ENCODE data around the gene SYT17.

Gene SYT17

GRCh38 chr16:19294156-19294649, 126.2 kb downstream of the SYT17 start:
- no peak overlapping the region for H3K4me3 ChIP-seq (ENCODE audit: low read depth, low read length, poor library complexity, severe bottlenecking)
- H3K9ac ChIP-seq (ENCODE audit: low read length): no peak overlapping the region
- no peak for TF ChIP-seq CTCF (IDR thresholded peaks at IDR 0.05; ENCODE audit: low read length)
- TF ChIP-seq EZH2 (IDR thresholded peaks at IDR 0.05; ENCODE audit: borderline replicate concordance, low read length): no peak
- H3F3A ChIP-seq (ENCODE audit: insufficient read depth, low read length): no peaks in the 10 kb centered on the region
- H3K27ac ChIP-seq (ENCODE audit: low read depth, low read length, poor library complexity, severe bottlenecking): no peak overlapping the region
- H3K4me2 ChIP-seq (ENCODE audit: low read length): no peak overlapping the region
- no peaks in the 10 kb centered on the region for H3K9me2 ChIP-seq (ENCODE audit: low read depth, low read length)
- peaks cover 5% of the 10 kb centered on the region for H3K27me3 ChIP-seq (ENCODE audit: insufficient read depth, low read length)
- no peaks in the 10 kb centered on the region for H3K9me3 ChIP-seq (ENCODE audit: low read length)
- no peaks in the 10 kb centered on the region for H4K20me1 ChIP-seq (ENCODE audit: insufficient read depth, low read length)
- no peaks in the 10 kb centered on the region for H3K36me3 ChIP-seq (ENCODE audit: insufficient read depth, low read length)
- H2AFZ ChIP-seq (ENCODE audit: low read length): no peak overlapping the region
- no peaks in the 10 kb centered on the region for H3K4me1 ChIP-seq (ENCODE audit: insufficient read depth, low read length, severe bottlenecking)
- no peaks in the 10 kb centered on the region for H3K79me2 ChIP-seq (ENCODE audit: insufficient read depth, low read length)

- no peaks in the 10 kb centered on the region for H3K9me2 ChIP-seq (ENCODE audit: low read depth, low read length)
- H3K9ac ChIP-seq (ENCODE audit: low read length): no peak overlapping the region
- H3K4me2 ChIP-seq (ENCODE audit: low read length): no peak overlapping the region
- H3F3A ChIP-seq (ENCODE audit: insufficient read depth, low read length): no peaks in the 10 kb centered on the region
- no peaks in the 10 kb centered on the region for H4K20me1 ChIP-seq (ENCODE audit: insufficient read depth, low read length)
- H3K4me1 ChIP-seq (ENCODE audit: insufficient read depth, low read length, severe bottlenecking): no peaks in the 10 kb centered on the region
- peaks cover 5% of the 10 kb centered on the region for H3K27me3 ChIP-seq (ENCODE audit: insufficient read depth, low read length)
- no peak overlapping the region for H2AFZ ChIP-seq (ENCODE audit: low read length)
- H3K36me3 ChIP-seq (ENCODE audit: insufficient read depth, low read length): no peaks in the 10 kb centered on the region
- TF ChIP-seq EZH2 (IDR thresholded peaks at IDR 0.05; ENCODE audit: borderline replicate concordance, low read length) (no peak), CTCF (IDR thresholded peaks at IDR 0.05; ENCODE audit: low read length) (no peak)
- H3K4me3 ChIP-seq (ENCODE audit: low read depth, low read length, poor library complexity, severe bottlenecking): no peak overlapping the region
- H3K9me3 ChIP-seq (ENCODE audit: low read length): no peaks in the 10 kb centered on the region
- H3K27ac ChIP-seq (ENCODE audit: low read depth, low read length, poor library complexity, severe bottlenecking): no peak overlapping the region
- H3K79me2 ChIP-seq (ENCODE audit: insufficient read depth, low read length): no peaks in the 10 kb centered on the region
Measured at GRCh38 chr16:19295393-19295792, 127.4 kb downstream of the SYT17 start.

- H3K9me3 ChIP-seq (ENCODE audit: low read length): no peaks in the 10 kb centered on the region
- no peaks in the 10 kb centered on the region for H3F3A ChIP-seq (ENCODE audit: insufficient read depth, low read length)
- H3K4me2 ChIP-seq (ENCODE audit: low read length): no peak overlapping the region
- no peak overlapping the region for H3K9ac ChIP-seq (ENCODE audit: low read length)
- H3K79me2 ChIP-seq (ENCODE audit: insufficient read depth, low read length): no peaks in the 10 kb centered on the region
- H4K20me1 ChIP-seq (ENCODE audit: insufficient read depth, low read length): no peaks in the 10 kb centered on the region
- H3K4me3 ChIP-seq (ENCODE audit: low read depth, low read length, poor library complexity, severe bottlenecking): no peak overlapping the region
- no peaks in the 10 kb centered on the region for H3K9me2 ChIP-seq (ENCODE audit: low read depth, low read length)
- H3K27me3 ChIP-seq (ENCODE audit: insufficient read depth, low read length): peaks cover 3% of the 10 kb centered on the region
- TF ChIP-seq CTCF (IDR thresholded peaks at IDR 0.05; ENCODE audit: low read length) (no peak), EZH2 (IDR thresholded peaks at IDR 0.05; ENCODE audit: borderline replicate concordance, low read length) (no peak)
- H3K4me1 ChIP-seq (ENCODE audit: insufficient read depth, low read length, severe bottlenecking): no peaks in the 10 kb centered on the region
- H3K36me3 ChIP-seq (ENCODE audit: insufficient read depth, low read length): no peaks in the 10 kb centered on the region
- H3K27ac ChIP-seq (ENCODE audit: low read depth, low read length, poor library complexity, severe bottlenecking): no peak overlapping the region
- no peak overlapping the region for H2AFZ ChIP-seq (ENCODE audit: low read length)
Measured at GRCh38 chr16:19297454-19297853, 129.4 kb downstream of the SYT17 start.

Measured in OCI-LY1 (cell line).